RWPE1 (cell line): ENCODE data around the gene ANKRD33B.

ENCODE experiments used
- CTCF ChIA-PET: fragments of 350-600 bp; sonication (Branson Sonifier 250); formaldehyde crosslinking; extraction: SDS; loops from one replicate; lab custom pipeline; 2021; lab: Yijun Ruan, JAX
- POLR2A ChIA-PET: fragments of 400-600 bp; formaldehyde crosslinking; extraction: SDS; loops from one replicate; lab custom pipeline; 2020; ENCODE audit warnings: antibody characterized with exemption; ENCODE audit not compliant: low non-redundant PET; lab: Yijun Ruan, JAX
- DNase-seq: peaks from one replicate; pipeline ENCODE4 v3.0.0; 2012; ENCODE audit warnings: low spot score
- H3K27ac ChIP-seq: fragments of 450-650 bp; 2 replicates; pipeline ENCODE4 v1.5.1; 2017
- TF ChIP-seq, protein P1 (sequence below): fragments of 450-650 bp; conservative IDR thresholded peaks from 2 replicates; pipeline ENCODE4 v1.5.1; 2017; ENCODE audit warnings: low read depth, mild to moderate bottlenecking

The ANKRD33B gene

DNA sequence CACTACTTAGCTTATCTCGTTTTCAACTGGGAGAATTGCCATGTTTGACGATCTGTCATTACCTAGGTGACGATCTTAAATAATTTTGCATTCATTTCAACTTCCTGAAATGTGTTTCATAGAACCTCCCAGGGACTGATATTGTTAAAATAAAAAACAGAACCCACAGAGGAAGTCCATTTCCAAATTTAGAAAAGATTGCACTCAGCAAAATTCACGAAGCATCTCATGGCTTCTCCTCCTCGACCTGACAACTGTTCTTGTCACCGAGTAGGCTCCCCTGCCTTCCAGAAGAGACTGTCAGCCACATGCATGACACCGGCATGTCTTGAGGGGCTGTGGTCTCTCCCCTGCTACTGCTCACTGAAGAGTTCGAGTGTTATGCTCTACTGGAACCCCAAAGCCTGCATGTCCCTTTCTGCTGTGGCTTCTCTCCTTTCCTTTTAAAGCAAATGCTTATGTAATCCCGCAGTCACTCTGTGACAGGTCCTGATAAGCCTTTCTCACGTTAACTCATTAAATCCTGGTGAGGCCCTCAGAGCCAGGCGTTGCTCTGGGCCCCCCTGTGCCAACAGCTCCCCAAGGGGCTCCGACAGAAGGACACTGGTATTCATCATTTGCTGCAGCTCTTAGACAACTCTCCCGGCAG, 26.8 kb upstream of the ANKRD33B start:
- CTCF ChIA-PET = no interaction called here
- POLR2A ChIA-PET = no interaction called here
- no peak overlapping the region for H3K27ac ChIP-seq
- no peak for DNase-seq
- TF ChIP-seq, protein P1, sequence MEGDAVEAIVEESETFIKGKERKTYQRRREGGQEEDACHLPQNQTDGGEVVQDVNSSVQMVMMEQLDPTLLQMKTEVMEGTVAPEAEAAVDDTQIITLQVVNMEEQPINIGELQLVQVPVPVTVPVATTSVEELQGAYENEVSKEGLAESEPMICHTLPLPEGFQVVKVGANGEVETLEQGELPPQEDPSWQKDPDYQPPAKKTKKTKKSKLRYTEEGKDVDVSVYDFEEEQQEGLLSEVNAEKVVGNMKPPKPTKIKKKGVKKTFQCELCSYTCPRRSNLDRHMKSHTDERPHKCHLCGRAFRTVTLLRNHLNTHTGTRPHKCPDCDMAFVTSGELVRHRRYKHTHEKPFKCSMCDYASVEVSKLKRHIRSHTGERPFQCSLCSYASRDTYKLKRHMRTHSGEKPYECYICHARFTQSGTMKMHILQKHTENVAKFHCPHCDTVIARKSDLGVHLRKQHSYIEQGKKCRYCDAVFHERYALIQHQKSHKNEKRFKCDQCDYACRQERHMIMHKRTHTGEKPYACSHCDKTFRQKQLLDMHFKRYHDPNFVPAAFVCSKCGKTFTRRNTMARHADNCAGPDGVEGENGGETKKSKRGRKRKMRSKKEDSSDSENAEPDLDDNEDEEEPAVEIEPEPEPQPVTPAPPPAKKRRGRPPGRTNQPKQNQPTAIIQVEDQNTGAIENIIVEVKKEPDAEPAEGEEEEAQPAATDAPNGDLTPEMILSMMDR = no peak

DNA sequence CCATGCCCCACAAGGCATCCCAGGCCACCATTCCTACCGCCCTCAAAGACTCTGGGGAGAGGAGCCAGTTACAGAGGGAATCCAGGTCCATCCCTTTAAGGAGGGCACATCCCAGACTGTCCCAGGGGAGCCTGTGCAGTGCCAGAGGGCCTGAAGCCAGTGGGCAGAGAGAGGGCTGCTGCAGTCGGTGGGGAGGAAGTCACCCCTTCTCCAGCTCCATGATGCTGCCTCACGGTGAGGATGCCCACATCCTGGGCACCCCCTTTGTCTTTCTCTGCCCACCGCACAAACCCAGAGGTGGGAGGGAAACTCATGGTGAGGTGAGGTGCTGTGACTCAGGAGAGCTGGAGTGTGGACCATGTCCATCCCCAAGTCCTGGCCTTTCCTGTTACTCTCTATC, 26.2 kb upstream of the ANKRD33B start:
- TF ChIP-seq, protein P1 = no peak
- CTCF ChIA-PET = interaction anchor here (0.7 kb wide), 1 partner anchor 90 kb away, joined by 4 read pairs; no protein-coding TSS in a partner anchor
- DNase-seq = no peak
- POLR2A ChIA-PET = no interaction called here
- no peak overlapping the region for H3K27ac ChIP-seq

DNA sequence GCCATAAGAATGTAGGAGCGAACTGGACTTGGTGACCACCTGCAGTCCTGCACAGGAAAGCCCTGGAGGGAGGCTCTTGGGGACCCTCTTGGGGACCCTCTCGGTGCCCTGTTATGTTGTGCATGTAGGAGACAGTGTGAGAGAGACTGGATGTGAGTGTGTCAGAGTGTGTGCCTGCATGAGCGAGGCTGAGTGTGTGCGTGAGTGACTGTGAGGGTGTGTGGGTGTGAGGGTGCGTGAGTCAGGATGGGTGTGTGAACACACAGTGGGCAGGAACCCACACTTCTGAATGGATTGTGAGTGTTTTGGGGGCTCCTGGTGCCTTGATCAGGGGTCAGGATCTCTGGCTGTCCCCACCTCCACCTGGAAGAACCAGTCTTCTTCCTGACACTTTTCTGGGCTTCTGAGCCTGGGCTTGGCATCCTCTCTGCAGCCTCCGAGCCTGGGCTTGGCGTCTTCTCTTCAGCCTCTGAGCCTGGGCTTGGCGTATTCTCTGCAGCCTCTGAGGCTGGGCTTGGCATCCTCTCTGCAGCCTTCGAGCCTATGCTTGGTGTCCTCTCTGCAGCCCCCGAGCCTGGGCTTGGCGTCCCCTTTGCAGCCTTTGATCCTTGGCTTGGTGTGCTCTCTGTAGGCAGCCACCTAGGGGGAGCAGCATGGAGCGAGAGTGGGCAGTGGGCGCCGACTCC, 25.6 kb upstream of the ANKRD33B start:
- no peak overlapping the region for H3K27ac ChIP-seq
- CTCF ChIA-PET = interaction anchor here (0.7 kb wide), 1 partner anchor 89 kb away, joined by 4 read pairs; no protein-coding TSS in a partner anchor
- TF ChIP-seq, protein P1 = no peak
- POLR2A ChIA-PET = no interaction called here
- DNase-seq = no peak

DNA sequence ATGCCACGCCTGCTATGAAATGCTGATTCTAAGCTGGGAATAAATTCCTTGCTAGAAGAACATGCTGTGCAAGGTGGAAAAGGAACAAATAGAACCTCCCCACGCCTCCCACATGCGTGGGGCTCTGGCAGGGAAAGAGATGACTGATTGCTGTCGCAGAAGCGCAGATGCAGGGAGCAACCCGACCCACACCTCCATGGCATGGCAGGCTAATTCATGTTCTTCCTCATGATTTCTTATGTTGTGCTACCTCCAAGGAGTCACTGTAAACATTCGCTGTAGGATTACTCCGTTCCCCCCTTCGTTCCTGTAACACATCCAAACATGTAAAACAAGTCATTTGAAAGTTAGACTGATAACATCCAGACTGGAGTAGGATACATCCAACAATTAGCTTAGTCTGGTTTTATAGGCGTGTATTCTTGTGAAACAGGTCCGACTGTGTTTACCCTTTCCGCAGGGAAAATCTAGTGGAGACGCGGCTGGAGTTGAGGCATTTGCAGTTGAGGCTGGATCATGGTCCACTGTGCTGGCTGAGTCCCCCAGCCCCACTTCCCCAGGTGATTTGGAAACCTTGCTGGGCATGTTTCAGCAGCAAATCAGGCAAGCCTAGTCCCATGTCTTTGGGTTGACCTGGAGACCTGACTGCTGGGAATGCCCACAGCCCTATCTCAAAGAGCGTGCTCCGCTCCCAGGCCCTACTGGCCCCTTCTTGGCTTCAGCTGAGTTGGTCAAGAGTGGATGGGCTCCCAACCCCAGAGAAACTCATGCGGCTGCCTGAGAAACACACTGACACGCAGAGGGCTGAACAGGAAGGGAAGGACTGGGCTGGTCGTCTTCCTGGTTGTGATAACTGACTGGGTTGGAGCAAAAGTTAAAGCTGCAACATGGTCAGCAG, 24.8 kb upstream of the ANKRD33B start:
- CTCF ChIA-PET = interaction anchor here (0.6 kb wide), 1 partner anchor 17 kb away, joined by 3 read pairs; no protein-coding TSS in a partner anchor
- TF ChIP-seq, protein P1 = no peak
- H3K27ac ChIP-seq = no peak overlapping the region
- POLR2A ChIA-PET = no interaction called here
- DNase-seq = no peak

DNA sequence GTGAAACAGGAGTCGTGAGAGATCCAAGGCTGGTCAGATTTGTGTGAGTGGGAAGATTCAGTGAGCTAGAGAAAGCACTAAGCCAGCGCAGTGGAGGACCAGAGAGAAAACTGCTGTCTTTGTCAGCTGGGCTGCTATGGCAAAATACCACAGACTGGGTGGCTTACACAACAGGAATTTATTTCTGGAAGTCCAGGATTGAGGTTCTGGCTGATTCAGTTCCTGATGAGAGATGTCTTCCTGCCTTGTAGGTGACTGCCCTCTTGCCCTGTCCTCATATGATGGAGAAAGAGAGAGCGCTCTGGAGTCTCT, 24.2 kb upstream of the ANKRD33B start:
- ChIA-PET CTCF (interaction anchor here (0.6 kb wide), 1 partner anchor 17 kb away, joined by 3 read pairs; no protein-coding TSS in a partner anchor), POLR2A (no interaction called here)
- TF ChIP-seq, protein P1 = no peak
- no peak for DNase-seq
- no peak overlapping the region for H3K27ac ChIP-seq

DNA sequence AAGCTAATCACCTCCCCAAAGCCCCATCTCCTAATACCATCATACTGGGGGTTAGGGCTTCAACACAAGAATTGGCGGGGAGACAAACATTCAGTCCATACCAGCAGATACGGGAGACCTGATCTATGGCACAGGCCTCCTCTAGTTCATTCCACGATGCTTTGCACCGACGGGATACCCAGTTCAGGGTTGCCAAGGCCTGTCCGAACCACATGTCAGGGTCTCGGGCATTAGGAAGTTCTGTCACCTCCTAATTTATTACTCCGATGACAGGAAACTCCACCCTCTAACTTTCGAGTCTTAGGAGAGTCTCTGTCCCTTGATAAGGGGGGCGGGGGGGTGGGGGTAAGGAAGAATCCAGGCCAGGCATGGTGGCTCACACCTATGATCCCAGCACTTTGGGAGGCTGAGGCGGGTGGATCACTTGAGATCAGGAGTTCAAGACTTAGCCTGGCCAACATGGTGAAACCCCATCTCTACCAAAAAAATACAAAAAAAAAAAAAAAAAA, 23.8 kb upstream of the ANKRD33B start:
- CTCF ChIA-PET = interaction anchor here (0.6 to 0.7 kb wide), 2 partner anchors 13 to 16 kb away, joined by 3 read pairs; no protein-coding TSS in a partner anchor
- no peak overlapping the region for H3K27ac ChIP-seq
- POLR2A ChIA-PET = no interaction called here
- DNase-seq = no peak
- TF ChIP-seq, protein P1 = no peak
